Esophagus squamous epithelium (tissue), 4 donors: ENCODE results near the gene CELSR1.

Experiments used
- CTCF ChIP-seq, 6 experiments: fragments of 450-650 bp in 4 of 6; fragments of 200-600 bp in 2 of 6; sonication (generic) in 2 of 6; IDR thresholded peaks; one replicate each; pipeline ENCODE4 v1.5.1; 2016 to 2019; ENCODE audit warnings: antibody characterized with exemption in 6 of 6, mild to moderate bottlenecking in 4 of 6, moderate library complexity in 4 of 6
- POLR2A ChIP-seq, 4 donors: fragments of 450-650 bp; IDR thresholded peaks; one replicate each; pipeline ENCODE4 v1.6.1; 2017; ENCODE audit warnings: antibody characterized with exemption in 4 of 4, mild to moderate bottlenecking in 4 of 4, moderate library complexity in 3 of 4

- TF ChIP-seq CTCF (IDR thresholded peaks at IDR 0.05): no peak
- no peak for TF ChIP-seq POLR2A (IDR thresholded peaks at IDR 0.05)
Observed at GRCh38 chr22:46467006-46467405, 70.4 kb downstream of the CELSR1 start.
